BJ (cell line): ENCODE data around the gene DIP2B. TPM values are rescaled to one million over a fixed set of nuclear protein-coding genes. Genes with fewer than 3 reads are reported as not detected.

Experiments
- CTCF ChIA-PET: fragments of 350-600 bp; formaldehyde crosslinking; extraction: SDS; loops from one replicate; lab custom pipeline; 2021; ENCODE audit warnings: antibody characterized with exemption, inconsistent platforms; lab: Yijun Ruan, JAX
- POLR2A ChIA-PET: fragments of 300-600 bp; sonication (Branson Sonifier 250); formaldehyde crosslinking; extraction: SDS; loops from one replicate; lab custom pipeline; 2021; ENCODE audit warnings: antibody characterized with exemption; lab: Charles Lee
- DNase-seq: peaks from one replicate; pipeline ENCODE4 v3.0.0-alpha.2; 2011; ENCODE audit warnings: low read depth
- H3K27me3 ChIP-seq: 2 replicates; pipeline ENCODE4 v1.6.0; 2011; ENCODE audit warnings: low read length; ENCODE audit not compliant: control insufficient read depth, insufficient read depth
- H3K36me3 ChIP-seq: 2 replicates; pipeline ENCODE4 v1.5.1; 2011; ENCODE audit warnings: low read length; ENCODE audit not compliant: control insufficient read depth, insufficient read depth
- H3K4me3 ChIP-seq: 2 replicates; pipeline ENCODE4 v1.5.1; 2011; ENCODE audit warnings: low read depth, mild to moderate bottlenecking, control low read depth, low read length
- polyA plus RNA-seq: library from polyadenylated mRNA; depleted of rRNA; stranded (reverse); fragments of >200 nt; gene quantifications from 2 replicates; pipeline ENCODE4 v1.2.3, GENCODE V29; 2011
- TF ChIP-seq, protein P1 (sequence below): IDR thresholded peaks from 2 replicates; pipeline ENCODE4 v1.5.1; 2011; ENCODE audit warnings: low read depth, mild to moderate bottlenecking, control low read depth, inconsistent platforms, low read length, moderate library complexity; ENCODE audit not compliant: insufficient read depth

DIP2B gene
- polyA plus RNA-seq, 1 experiment, result 13.2 TPM

DNA sequence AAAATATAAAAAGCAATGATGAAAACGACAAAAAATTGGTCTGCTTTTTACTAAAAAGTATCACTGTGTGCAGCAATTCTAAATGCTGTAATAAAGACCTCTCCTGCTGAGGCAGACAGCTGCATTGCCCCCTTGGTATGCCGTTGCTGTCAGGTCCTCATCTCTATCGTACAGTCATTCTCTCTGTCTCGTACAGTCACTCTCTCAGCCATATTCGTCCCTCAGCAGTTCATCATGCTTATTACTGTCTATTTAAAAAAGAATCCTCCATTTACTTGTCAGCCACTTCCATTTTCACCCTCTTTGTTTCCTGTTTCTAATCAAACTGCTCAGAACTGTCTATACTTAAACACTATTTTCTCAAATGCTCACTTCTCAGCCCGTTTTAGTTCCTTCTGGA is 123.6 kb downstream of the DIP2B start:
- Histone ChIP-seq H3K4me3 (no peak overlapping the region), H3K27me3 (no peaks in the 10 kb centered on the region), H3K36me3 (no peaks in the 10 kb centered on the region; the same call in 1 of the 2 replicates)
- ChIA-PET CTCF (interaction anchor here (1.2 kb wide), 1 partner anchor 10 kb away, joined by 3 read pairs; no protein-coding TSS in a partner anchor), POLR2A (no interaction called here)
- TF ChIP-seq, protein P1, sequence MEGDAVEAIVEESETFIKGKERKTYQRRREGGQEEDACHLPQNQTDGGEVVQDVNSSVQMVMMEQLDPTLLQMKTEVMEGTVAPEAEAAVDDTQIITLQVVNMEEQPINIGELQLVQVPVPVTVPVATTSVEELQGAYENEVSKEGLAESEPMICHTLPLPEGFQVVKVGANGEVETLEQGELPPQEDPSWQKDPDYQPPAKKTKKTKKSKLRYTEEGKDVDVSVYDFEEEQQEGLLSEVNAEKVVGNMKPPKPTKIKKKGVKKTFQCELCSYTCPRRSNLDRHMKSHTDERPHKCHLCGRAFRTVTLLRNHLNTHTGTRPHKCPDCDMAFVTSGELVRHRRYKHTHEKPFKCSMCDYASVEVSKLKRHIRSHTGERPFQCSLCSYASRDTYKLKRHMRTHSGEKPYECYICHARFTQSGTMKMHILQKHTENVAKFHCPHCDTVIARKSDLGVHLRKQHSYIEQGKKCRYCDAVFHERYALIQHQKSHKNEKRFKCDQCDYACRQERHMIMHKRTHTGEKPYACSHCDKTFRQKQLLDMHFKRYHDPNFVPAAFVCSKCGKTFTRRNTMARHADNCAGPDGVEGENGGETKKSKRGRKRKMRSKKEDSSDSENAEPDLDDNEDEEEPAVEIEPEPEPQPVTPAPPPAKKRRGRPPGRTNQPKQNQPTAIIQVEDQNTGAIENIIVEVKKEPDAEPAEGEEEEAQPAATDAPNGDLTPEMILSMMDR, result no peak
- DNase-seq, result no peak

DNA sequence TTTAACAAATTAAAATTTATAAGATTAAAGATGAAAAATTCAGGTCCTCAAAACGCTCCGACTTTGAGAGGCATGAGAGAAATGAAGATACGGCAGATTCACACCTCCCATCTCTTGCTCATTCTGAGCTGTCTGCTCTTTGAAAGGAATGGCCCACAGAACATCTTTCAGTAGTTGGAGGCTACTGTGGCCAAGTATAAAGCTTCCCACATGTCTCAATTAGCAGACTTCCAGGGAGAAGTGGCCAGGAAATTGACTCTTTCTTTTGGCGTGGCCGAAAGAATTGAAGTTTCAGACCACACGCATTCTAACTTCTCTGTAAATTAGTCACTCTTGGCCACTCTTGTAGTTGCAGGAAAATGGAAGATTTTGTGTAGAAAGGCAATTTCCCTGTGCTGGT is 129.2 kb downstream of the DIP2B start:
- DNase-seq, result no peak
- Histone ChIP-seq H3K4me3 (no peak overlapping the region), H3K27me3 (no peaks in the 10 kb centered on the region), H3K36me3 (no peaks in the 10 kb centered on the region)
- ChIA-PET POLR2A (interaction anchor here (0.6 kb wide), 1 partner anchor 130 kb away, joined by 12 read pairs; no protein-coding TSS in a partner anchor), CTCF (interaction anchor here (1.0 to 1.9 kb wide), 5 partner anchors 10 to 129 kb away, joined by 3 to 6 read pairs (median 4); partner anchors contain the start of gene DIP2B)
- TF ChIP-seq, protein P1, result no peak

DNA sequence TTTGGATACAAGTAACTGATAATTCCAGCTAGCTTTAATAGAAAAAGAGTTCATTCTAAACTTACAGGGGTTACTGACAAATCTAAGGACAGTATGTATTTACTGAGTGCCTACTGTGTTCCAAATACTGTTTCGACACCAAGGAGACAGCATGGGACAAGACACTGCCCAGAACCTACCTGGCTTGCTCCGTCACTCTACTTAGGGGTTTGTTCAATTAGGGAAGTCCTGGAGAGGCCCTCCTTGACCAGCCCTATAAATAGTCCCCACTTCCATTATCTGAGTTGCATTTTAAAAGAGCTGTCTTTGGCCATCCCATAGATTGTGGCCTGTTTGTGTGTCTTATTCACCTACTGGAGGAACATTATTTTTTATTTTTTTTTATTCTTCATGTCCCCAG is 129.6 kb downstream of the DIP2B start:
- ChIA-PET CTCF (interaction anchor here (1.0 to 1.9 kb wide), 5 partner anchors 10 to 129 kb away, joined by 3 to 6 read pairs (median 4); partner anchors contain the start of gene DIP2B), POLR2A (no interaction called here)
- no peaks in the 10 kb centered on the region for H3K27me3 ChIP-seq
- H3K4me3 ChIP-seq, result no peak overlapping the region
- DNase-seq, result no peak
- TF ChIP-seq, protein P1, result no peak
- H3K36me3 ChIP-seq, result no peaks in the 10 kb centered on the region

DNA sequence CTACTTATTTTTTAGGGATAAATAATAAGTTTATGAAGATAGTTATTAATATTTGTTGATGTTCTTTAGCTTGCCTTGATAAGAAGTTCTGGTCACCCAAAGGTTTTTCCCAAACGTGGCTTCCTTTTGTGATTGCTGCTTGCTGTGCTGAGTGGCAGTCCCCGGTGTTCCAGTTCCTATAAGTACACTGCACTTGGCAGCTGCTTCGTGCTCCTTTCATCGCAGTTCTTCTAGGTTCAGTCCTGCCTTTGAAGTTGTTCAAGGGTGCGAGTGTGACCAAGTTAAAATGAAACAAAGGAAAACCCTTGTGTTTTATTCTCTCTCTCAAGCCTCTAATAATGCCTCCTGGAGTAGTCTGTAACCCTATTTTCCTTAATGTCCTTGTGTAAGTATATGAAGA is 130.6 kb downstream of the DIP2B start:
- Histone ChIP-seq H3K4me3 (no peak overlapping the region), H3K36me3 (no peaks in the 10 kb centered on the region), H3K27me3 (no peaks in the 10 kb centered on the region)
- TF ChIP-seq, protein P1, result no peak
- ChIA-PET CTCF (interaction anchor here (1.3 to 2.4 kb wide), 4 partner anchors 41 to 156 kb away, joined by 3 to 25 read pairs (median 4); partner anchors contain the start of gene DIP2B), POLR2A (no interaction called here)
- no peak for DNase-seq

GRCh38 chr12:50635857-50636256 is 131.1 kb downstream of the DIP2B start:
- DNase-seq, result no peak
- ChIA-PET POLR2A (no interaction called here), CTCF (interaction anchor here (1.3 to 2.4 kb wide), 4 partner anchors 42 to 157 kb away, joined by 3 to 25 read pairs (median 4); partner anchors contain the start of gene DIP2B)
- H3K4me3 ChIP-seq, result no peak overlapping the region
- TF ChIP-seq, protein P1, result no peak
- no peaks in the 10 kb centered on the region for H3K36me3 ChIP-seq
- no peaks in the 10 kb centered on the region for H3K27me3 ChIP-seq
